Kidney (tissue), 22 donors: Measurements from ENCODE around the gene CORO1C. TPM values are rescaled to one million over a fixed set of nuclear protein-coding genes. Genes with fewer than 3 reads are reported as not detected.

ENCODE experiments used
- DNase-seq, 5 donors: peaks; one replicate each; pipeline ENCODE4 v3.0.0-alpha.2; 2013 to 2020
- FAIRE-seq: peaks from 2 replicates; lab custom pipeline; 2012; peaks lifted over from hg19 to GRCh38; lab: Jason Lieb, UNC
- H3K27ac ChIP-seq, 2 donors: one replicate each; pipeline ENCODE4 v1.7.0; 2013; ENCODE audit warnings: low read depth in 2 of 2, low read length in 2 of 2, inconsistent platforms in 1 of 2
- H3K27me3 ChIP-seq: one replicate; pipeline ENCODE4 v1.7.1; 2013; ENCODE audit warnings: low read length, inconsistent platforms; ENCODE audit not compliant: control insufficient read depth, insufficient read depth
- H3K36me3 ChIP-seq, 3 donors: one replicate each; pipeline versions ENCODE4 v1.7.0 to v1.7.1; 2013; ENCODE audit warnings: low read length in 3 of 3, control low read depth in 1 of 3, inconsistent platforms in 1 of 3; ENCODE audit not compliant: insufficient read depth in 3 of 3, control insufficient read depth in 2 of 3
- H3K4me1 ChIP-seq, 3 donors: one replicate each; pipeline versions ENCODE4 v1.7.0 to v1.7.1; 2013; ENCODE audit warnings: low read length in 3 of 3, inconsistent platforms in 1 of 3, low read depth in 1 of 3; ENCODE audit not compliant: control insufficient read depth in 2 of 3, insufficient read depth in 2 of 3
- H3K4me3 ChIP-seq, 3 donors: one replicate each; pipeline versions ENCODE4 v1.7.0 to v1.8.1; 2013; ENCODE audit warnings: low read length in 3 of 3, control low read depth in 1 of 3, inconsistent platforms in 1 of 3
- H3K9ac ChIP-seq, 3 donors: one replicate each; pipeline versions ENCODE4 v1.7.0 to v1.7.1; 2013; ENCODE audit warnings: low read length in 3 of 3, control low read depth in 1 of 3, inconsistent platforms in 1 of 3
- H3K9me3 ChIP-seq, 3 donors: one replicate each; pipeline versions ENCODE4 v1.7.0 to v1.7.1; 2013; ENCODE audit warnings: low read length in 3 of 3, control low read depth in 1 of 3, inconsistent platforms in 1 of 3; ENCODE audit not compliant: control insufficient read depth in 2 of 3, insufficient read depth in 1 of 3
- CTCF ChIP-seq: IDR thresholded peaks from 3 replicates; pipeline ENCODE4 v1.5.1; 2012; ENCODE audit warnings: mild to moderate bottlenecking, moderate library complexity, borderline replicate concordance; ENCODE audit not compliant: insufficient read depth; ENCODE audit errors: extremely low read depth
- intact Hi-C: fragments of 100-400 bp; cut with DNase I; formaldehyde crosslinking; loops from one replicate; pipeline ENCODE4 v1.11.1; 2022
- long read RNA-seq, 10 donors: library from polyadenylated mRNA in 1 of 10; unstranded in 1 of 10; transcript quantifications; one replicate each; pipeline ENCODE4 v2.0.0 and lab custom pipeline, GENCODE V29; 2021 to 2026
- polyA plus RNA-seq: library from polyadenylated mRNA; stranded (reverse); fragments of 350-450 nt; fragmentation: Illumina TruSeq; extraction: RNeasy Lipid Tissue Mini Kit (QIAGEN cat#74804); gene quantifications from one replicate; pipeline ENCODE4 v1.2.3, GENCODE V29; 2014; ENCODE audit warnings: low read depth, low replicate concordance; ENCODE audit not compliant: insufficient read depth
- total RNA-seq: library from RNA; stranded (reverse); fragmentation: NEBNext Ultra II Directional; extraction: Animal tissue kit (Norgen Biotek cat#: 25700); gene quantifications from one replicate; pipeline ENCODE4 v1.2.1, GENCODE V29; 2021
- donor health status: control.
- donor health status: control.
- donor health status: control.
- donor health status: control.
- donor health status: control.
- donor health status: DM: yes; HTN: yes; CAD: no.
- donor health status: Normal renal cell carcinoma (clear cell type).

The CORO1C gene
- 104 TPM for total RNA-seq
- 16.6 TPM for polyA plus RNA-seq
- long read RNA-seq, donor 1, partial matches to known transcripts: 0 of 4 reads
- long read RNA-seq, donor 1, other reads (novel, unspliced or antisense): 0 of 4 reads
- long read RNA-seq, donor 2, transcript CORO1C-201 (11 exons, 3,892 nt): major isoform, 7 of 7 reads
- long read RNA-seq, donor 2, partial matches to known transcripts: 0 of 7 reads
- long read RNA-seq, donor 2, other reads (novel, unspliced or antisense): 0 of 7 reads
- long read RNA-seq, donor 3, transcript CORO1C-201 (11 exons, 3,892 nt): major isoform, 8 of 8 reads
- long read RNA-seq, donor 3, partial matches to known transcripts: 0 of 8 reads
- long read RNA-seq, donor 3, other reads (novel, unspliced or antisense): 0 of 8 reads
- long read RNA-seq, donor 4, partial matches to known transcripts: 0 of 5 reads
- long read RNA-seq, donor 4, other reads (novel, unspliced or antisense): 0 of 5 reads
- long read RNA-seq, donor 5: 0 reads
- long read RNA-seq, donor 6, partial matches to known transcripts: 0 of 4 reads
- long read RNA-seq, donor 6, other reads (novel, unspliced or antisense): 0 of 4 reads
- long read RNA-seq, donor 7, transcript CORO1C-201 (11 exons, 3,892 nt): major isoform, 13 of 30 reads
- long read RNA-seq, donor 7, partial matches to known transcripts: 0 of 30 reads
- long read RNA-seq, donor 7, other reads (novel, unspliced or antisense): 16 of 30 reads
- long read RNA-seq, donor 8, transcript CORO1C-201 (11 exons, 3,892 nt): major isoform, 5 of 6 reads
- long read RNA-seq, donor 8, partial matches to known transcripts: 0 of 6 reads
- long read RNA-seq, donor 8, other reads (novel, unspliced or antisense): 0 of 6 reads
- long read RNA-seq, donor 9: 0 reads
- long read RNA-seq, donor 10, partial matches to known transcripts: 0 of 4 reads
- long read RNA-seq, donor 10, other reads (novel, unspliced or antisense): 0 of 4 reads

GRCh38 chr12:108731105-108731865, at the start of gene CORO1C:
Gene CORO1C (minus strand): TSS chr12:108731518. CDS start chr12:108701318, 30,200 bp downstream.
- Histone ChIP-seq H3K9ac (peak within 1 kb of the TSS; percentile 38 to 79 (median 58)), H3K27ac (peak within 1 kb of the TSS; percentile 95 to 97), H3K27me3 (no peaks in the 10 kb centered on the region), H3K9me3 (no peaks in the 10 kb centered on the region), H3K36me3 (no peaks in the 10 kb centered on the region), H3K4me3 (peak within 1 kb of the TSS; percentile 62 to 85 (median 67)), H3K4me1 (peaks cover 5 to 13% (median 11%) of the 10 kb centered on the region in 3 donors)
- DNase-seq (peak; percentile 97 to 99 (median 98)), FAIRE-seq (no peak)
- TF ChIP-seq CTCF: peak; percentile 80
- intact Hi-C loops: no loop called here

DNA sequence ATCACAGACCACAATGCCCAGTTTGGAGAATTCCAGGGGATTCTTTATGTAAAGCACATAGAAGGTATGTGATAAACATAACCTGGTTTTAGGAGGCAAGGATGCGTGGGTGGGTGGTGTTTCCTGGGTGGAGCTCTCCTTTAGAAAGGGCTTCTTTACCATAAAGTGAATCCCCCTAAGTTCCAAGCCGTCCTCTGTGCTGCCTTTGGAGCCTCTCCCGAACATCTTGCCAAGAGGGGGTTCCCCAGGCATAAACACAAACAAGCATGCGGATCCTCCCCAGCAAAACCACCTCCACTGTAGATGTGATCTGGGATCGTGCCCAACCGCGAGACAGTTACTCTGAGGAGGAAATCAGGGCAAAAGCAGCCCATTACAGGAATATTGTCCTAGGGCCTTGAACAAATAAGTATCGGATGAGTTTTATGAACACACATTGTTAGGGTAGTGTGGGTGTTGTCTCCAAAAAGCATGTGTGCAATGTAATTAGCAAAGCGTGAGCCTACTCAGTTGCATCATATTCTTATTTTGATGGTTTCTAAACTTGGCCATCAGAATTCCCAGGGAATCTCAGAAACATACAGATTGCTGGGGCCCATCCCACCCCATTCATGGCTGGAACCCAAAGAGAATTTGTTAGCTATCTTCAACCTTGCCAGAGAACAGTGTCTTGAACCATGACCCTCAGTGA, 48.8 kb upstream of the CORO1C start:
- no peaks in the 10 kb centered on the region for H3K27me3 ChIP-seq
- no peak for TF ChIP-seq CTCF
- H3K4me3 ChIP-seq: no peak overlapping the region
- no peaks in the 10 kb centered on the region for H3K9me3 ChIP-seq
- DNase-seq (no peak), FAIRE-seq (no peak)
- H3K9ac ChIP-seq: no peak overlapping the region
- H3K27ac ChIP-seq: no peak overlapping the region
- H3K36me3 ChIP-seq: peaks cover 0 to 2% (median 0%) of the 10 kb centered on the region in 3 donors
- no peaks in the 10 kb centered on the region for H3K4me1 ChIP-seq
- intact Hi-C loops: no loop called here

- H3K9me3 ChIP-seq: no peaks in the 10 kb centered on the region
- FAIRE-seq (no peak), DNase-seq (no peak)
- H3K27ac ChIP-seq: no peak overlapping the region
- no peak for TF ChIP-seq CTCF
- H3K4me1 ChIP-seq: peaks cover 0 to 9% (median 5%) of the 10 kb centered on the region in 3 donors
- intact Hi-C loops: no loop called here
- H3K36me3 ChIP-seq: no peaks in the 10 kb centered on the region
- no peak overlapping the region for H3K9ac ChIP-seq
- H3K4me3 ChIP-seq: no peak overlapping the region
- no peaks in the 10 kb centered on the region for H3K27me3 ChIP-seq
Measured at GRCh38 chr12:108778053-108778452, 46.7 kb upstream of the CORO1C start.
